HG03521 (cell line): ENCODE data around the gene ADAMTS2.
"Not testable (repeated sequence)": the region's sequence is repeated elsewhere in the genome, so short reads cannot be mapped to it uniquely, and the experiment has no call there.

Experiments
- ATAC-seq: cut with Tn5 transposase; IDR thresholded peaks from one replicate; pipeline ENCODE4 v1.9.1; 2021; ENCODE audit warnings: mild to moderate bottlenecking, moderate library complexity; ENCODE audit not compliant: unreplicated experiment

ADAMTS2 gene

DNA sequence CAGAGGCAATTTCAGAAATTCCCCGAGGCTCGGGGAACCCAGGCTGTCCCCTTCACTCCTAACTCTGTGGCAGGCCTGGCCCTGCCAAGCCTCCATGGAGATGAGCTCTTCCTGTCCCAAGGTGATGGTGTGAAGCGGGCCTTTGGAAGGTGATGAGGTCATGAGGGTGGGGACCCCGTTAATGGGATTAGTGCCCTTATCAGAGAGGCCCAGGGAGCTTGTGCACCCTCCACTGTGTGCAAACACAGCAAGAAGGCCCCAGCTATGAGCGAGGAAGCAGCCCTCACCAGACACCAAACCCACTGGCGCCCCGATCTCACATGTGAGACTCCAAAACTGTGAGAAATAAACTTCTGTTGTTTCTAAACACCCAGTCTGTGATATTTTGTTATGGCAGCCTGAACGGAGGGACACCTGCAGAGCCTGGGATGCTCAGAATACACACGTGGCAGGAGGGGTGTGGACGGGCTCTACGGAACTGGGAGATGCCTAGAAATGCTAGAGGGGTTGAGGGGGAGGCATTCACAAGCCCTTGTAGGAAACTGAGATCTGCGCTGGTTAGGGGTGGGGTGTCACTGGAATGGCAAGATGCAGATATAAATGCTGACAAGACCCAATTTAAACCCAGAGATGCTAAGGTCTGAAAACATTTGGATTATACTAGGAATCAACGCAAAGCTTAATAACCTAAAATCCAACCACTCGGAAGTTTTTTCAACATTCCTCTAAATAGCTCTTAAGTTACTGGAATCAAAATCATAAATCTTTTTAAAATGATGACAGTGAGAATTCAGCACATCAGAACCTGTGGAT, 46.9 kb downstream of the ADAMTS2 start:
- ATAC-seq, result no peak

- ATAC-seq, result no peak
These were observed 47.6 kb downstream of the ADAMTS2 start for GRCh38 chr5:179297486-179298180.

- no peak for ATAC-seq
These were observed 48.2 kb downstream of the ADAMTS2 start for GRCh38 chr5:179297026-179297425.

DNA sequence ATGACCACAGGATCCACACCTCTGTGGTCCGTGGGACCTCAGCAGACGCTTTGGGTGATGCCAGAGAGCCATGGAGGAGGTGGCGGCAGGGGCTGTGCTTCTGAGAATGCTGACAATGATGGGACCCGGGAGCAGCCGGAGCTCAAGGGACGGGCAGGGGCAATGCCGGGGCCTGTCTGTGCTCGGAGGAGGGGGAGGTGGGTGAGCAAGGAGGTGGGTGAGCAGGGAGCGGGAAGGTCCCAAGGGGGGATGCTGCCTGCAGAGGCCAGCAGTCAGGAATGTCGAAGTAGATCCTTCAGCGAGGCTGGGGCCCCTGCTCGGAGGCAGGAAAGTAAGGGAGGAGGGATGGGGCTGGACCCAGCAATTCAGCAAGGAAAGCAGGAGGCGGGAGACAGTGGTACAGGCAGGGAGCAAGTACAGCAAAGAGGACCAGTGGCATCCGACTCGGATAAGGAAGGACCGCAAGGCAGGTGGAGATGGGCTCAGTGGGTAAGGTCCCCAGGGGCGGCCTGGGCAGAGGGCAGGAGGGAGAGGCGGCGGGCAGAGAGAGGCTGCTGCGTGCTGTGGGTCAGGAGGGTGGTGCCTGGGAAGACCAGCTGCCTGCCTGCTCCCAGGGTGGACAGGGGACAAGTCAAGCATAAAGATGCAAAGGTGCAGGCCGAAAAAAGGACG, 49.0 kb downstream of the ADAMTS2 start:
- ATAC-seq, result no peak

DNA sequence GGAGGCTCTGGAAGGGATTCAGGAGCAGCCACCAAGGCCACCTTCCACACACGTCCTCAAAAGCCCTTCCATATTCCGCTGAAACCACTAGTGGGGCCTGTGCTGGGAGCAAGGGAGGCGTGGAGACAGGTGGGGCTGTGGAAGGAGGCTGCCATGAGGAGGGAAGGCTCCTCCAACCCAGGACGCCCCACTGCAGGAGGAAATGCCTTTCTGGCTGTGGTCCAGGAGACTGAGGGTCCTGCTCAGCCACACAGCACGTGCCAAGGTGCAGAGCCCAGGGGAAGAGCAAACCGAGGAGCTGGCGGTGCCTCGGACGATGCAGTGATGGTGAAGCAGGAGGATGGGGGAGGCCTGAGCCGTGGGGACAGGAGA, 49.5 kb downstream of the ADAMTS2 start:
- ATAC-seq, result no peak

DNA sequence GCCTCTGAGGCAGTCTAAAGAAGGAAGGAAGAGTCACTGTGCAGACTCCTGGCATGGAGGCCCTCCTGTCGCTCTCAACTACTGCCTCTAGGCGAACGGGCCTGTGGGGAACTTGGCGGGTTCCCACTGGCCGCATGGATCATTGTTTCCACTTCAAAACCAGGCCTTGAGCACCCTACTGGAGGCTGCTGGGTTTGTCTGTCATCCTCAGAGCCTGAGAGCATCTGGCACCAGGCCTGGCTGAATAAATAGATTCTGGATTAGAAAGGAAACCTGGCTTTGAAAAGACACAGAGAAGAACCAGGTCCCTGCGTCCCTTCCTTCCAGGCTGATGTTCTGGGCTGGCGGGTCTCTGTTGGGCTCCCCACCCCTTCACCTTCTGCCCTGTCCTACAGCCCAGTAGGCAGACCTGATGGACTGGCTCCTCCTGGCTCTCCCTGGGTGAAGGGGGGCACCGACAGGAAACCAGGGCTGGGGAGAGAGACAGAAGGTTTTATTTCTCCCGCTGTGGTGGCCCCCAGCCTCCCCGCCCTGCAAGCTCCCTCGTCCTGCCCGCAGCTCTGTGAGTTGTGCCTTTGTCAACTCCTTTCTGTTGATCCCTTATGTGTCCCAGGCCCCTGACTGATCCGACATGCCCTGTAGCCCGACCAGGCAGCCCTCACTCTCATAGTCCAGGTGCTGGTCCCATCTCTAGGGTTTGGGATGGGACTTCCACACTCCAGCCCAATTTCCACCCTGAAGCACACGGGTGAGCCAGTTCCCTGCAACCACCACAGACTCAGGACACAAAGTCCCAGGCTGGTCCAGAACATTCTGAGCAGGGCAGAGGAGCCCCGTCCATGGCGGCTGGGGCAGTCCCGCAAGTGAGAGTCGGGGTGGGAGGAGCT, 50.1 kb downstream of the ADAMTS2 start:
- ATAC-seq, result no peak

DNA sequence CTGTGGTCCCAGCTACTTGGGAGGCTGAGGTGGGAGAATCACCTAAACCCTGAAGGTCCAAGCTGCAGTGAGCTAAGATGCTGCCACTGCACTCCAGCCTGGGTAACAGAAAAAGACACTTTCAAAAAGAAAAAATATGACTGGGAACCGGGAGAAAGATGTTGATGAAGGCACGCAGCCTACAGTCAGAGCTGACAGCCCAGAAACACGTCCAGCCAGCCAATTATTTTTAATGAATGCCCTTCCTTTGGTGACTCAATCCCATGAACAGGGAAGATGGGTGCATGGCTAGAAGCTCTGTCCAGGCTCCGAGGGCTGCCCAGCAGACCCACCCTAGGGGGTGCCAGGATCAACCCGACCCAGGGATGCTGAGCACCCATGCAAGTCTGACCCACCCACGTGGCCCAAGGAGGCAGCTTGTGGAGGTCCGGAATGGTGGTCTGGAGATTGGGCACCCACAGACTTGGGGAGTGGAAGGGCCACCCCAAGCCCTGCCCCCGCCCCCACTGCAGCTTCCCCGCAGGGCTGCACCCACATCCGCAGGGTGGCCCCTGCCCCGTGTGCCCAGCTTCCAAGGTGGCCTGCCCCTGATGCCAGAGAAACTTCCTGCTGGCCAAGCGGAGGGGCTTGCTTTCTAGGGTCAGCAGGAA, 51.0 kb downstream of the ADAMTS2 start:
- no peak for ATAC-seq

GRCh38 chr5:179292681-179293635, 52.3 kb downstream of the ADAMTS2 start:
- ATAC-seq, result no peak

GRCh38 chr5:179292202-179292601, 53.1 kb downstream of the ADAMTS2 start:
- ATAC-seq, result no peak

GRCh38 chr5:179290681-179291540, 54.4 kb downstream of the ADAMTS2 start:
- ATAC-seq, result no peak

GRCh38 chr5:179289756-179290385, 55.4 kb downstream of the ADAMTS2 start:
- ATAC-seq, result no peak

DNA sequence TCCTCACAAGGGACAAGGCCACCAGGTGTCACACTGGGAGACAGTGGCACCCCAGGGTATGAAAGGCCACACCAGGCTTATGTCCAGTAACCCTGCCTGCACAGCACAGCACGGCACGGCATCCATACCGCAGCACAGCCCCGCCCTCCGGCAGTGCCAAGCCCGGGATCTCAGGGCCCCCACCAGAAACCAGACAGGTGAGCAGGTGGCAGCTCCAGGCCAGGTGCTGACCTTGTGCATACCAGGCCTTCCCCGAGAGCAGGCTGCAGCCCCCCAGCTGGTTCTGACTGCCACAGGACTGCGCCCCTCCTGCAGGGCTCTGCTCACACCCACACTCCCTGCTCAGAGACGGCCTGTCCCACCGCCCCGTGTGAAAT, 56.5 kb downstream of the ADAMTS2 start:
- ATAC-seq, result no peak

DNA sequence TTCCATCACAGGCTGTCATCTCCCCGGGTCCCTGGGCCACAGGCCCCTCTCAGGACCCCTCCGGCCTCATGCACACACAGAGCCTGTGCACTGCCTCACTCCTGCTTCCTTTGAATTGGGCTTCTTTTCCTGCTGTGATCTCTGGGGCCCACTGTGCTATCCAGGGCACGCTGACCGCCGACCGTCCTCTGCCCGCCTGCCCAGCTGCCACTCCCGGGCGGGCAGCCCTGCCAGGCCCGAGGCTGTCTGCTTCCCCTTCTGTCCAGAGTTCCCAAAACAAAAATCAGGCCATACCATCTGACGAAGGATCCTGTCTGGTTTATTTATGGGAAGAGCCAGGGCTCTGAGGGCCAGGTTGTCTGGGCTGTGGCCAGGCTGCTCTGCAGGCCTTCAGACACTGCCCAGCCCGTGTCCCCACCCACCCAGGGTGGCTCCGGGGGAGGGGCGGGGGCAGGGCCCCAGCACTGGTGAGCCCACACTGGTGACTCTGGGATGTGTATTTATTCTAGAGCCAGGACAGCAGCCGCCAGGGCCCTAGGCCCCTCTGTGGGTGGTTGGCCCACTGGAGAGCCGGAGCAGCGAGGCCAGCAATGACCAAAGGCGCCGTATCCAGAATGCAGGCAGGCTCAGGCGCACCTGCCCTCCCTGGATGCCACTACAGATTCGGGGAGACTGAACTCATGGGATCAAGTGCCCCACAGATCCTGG, 57.0 kb downstream of the ADAMTS2 start:
- ATAC-seq, result no peak

- ATAC-seq, result no peak
These were observed 57.6 kb downstream of the ADAMTS2 start for GRCh38 chr5:179287631-179288030.

DNA sequence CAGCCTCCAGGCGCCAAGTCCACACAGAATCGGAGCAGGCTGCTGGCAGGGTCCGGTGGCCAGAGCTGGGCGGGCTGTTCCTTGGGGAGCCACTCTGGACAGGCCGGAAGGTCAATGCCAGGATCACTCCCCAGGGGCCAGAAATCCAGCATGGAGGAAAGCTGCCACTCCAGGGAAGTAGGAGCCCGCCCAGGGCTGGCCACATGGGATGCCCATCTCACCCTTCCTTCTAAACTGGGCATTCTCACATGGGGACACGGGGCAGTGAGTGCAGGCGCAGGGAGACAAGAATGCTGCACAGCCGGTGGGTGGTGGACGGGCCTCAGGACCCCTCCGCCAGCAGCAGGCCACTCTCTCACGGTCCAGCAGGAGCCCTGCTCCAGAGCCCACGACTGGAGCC, 58.2 kb downstream of the ADAMTS2 start:
- no peak for ATAC-seq

- not testable (repeated sequence) for ATAC-seq
These were observed 59.5 kb downstream of the ADAMTS2 start for GRCh38 chr5:179285776-179286162.
